Ammon's horn (tissue), 1 donor: ENCODE measurements around the gene CDK13.
"Not testable (repeated sequence)": the region's sequence is repeated elsewhere in the genome, so short reads cannot be mapped to it uniquely, and the experiment has no call there.

Experiments
- DNase-seq: peaks from one replicate; pipeline ENCODE4 v3.0.0-alpha.2; 2016; ENCODE audit warnings: low spot score

CDK13 gene

DNA sequence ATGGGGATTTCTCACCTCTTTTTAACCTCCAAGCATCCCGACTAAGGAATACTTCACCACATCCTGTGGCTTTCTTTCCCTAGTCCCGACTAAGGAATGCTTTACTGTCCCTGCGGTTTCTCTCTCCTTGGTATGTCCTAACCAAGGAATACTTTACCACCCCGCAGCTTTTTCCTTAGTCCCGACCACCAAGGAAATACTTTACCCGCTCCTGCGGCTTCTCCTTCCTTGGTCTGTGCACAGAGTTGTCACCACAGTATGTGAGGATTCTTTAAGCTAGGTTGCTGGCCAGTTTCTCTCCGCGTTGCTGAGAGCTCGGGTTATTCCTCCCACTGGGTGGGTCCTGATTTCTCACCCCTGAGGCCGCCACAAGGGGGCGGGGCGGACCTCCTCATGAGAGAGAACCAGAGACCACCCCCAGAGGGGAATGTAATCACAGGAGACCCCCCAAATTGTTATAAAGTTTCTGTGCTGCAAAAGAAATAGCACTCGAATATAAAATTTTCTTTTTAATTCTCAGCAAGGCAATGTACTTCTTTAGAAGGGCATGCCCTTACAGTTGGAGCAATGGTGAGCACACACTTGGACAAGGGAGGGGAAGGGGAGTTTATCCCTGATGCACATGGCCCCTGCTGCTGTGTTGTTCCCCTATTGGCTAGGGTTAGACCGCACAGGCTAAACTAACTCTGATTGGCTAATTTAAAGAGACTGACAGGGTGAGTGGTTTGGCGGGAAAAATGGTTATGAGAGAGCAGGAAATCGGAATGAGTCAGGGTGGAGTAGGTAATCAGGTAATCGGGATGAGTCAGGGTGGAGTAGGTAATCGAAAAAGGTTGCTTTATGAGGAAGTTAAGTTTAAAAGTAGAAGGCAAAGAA, 197.6 kb downstream of the CDK13 start:
- no peak for DNase-seq

DNA sequence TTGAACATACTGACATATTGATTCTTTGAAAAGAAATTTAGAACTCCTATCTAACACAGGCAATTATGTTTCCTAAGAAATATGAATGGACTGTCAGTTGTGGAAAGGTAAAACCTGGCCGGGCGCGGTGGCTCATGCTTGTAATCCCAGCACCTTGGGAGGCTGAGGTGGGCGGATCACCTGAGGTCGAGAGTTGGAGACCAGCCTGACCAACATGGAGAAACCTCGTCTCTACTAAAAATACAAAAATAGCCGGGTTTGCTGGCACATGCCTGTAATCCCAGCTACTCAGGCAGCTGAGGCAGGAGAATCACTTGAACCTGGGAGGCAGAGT, 198.2 kb downstream of the CDK13 start:
- DNase-seq = not testable (repeated sequence)

DNA sequence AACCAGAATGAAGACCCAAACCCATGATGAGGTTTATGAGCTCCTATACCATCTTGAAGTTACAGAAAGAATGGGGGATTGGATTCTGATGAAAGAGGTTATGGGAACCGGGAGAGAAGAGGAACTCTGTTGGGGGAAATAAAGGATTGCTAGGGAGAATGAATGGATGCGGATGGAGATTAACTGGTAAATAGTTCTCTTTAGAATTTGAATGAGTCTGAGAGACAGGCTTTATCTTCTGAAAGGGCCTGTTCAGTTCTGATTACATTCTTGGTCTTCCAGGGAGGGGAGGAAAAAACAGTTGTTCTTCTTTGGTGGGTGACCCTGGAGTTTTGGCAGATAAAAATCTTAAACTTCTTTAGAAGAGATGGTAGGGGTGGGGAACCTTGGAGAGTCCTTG, 198.6 kb downstream of the CDK13 start:
- no peak for DNase-seq
